HEK293 (cell line): ENCODE results near the gene STRIT1.

Experiments
- CTCF ChIA-PET: fragments of 350-600 bp; formaldehyde crosslinking; extraction: SDS; loops from one replicate; lab custom pipeline; 2021; ENCODE audit warnings: antibody characterized with exemption; lab: Yijun Ruan, JAX
- POLR2A ChIA-PET: fragments of 300-600 bp; formaldehyde crosslinking; extraction: SDS; loops from one replicate; lab custom pipeline; 2020; ENCODE audit warnings: antibody characterized with exemption, inconsistent platforms; lab: Yijun Ruan, JAX
- H3K27ac ChIP-seq: fragments of 200-500 bp; sonication (Bioruptor generic); 2 replicates; pipeline ENCODE4 v1.5.1; 2014; ENCODE audit warnings: low read depth, low read length, control low read depth, inconsistent platforms; ENCODE audit errors: extremely low read depth
- H3K36me3 ChIP-seq, 2 experiments: fragments of 200-500 bp in 1 of 2; sonication (Bioruptor generic) in 1 of 2; 1 replicate in 1 of 2; 2 replicates in 1 of 2; pipeline ENCODE4 v1.5.1; 2014 to 2017; ENCODE audit warnings: inconsistent platforms in 2 of 2, low read length in 2 of 2; ENCODE audit not compliant: control insufficient read depth in 2 of 2, insufficient read depth in 1 of 2
- H3K4me1 ChIP-seq: fragments of 200-500 bp; sonication (Bioruptor generic); 2 replicates; pipeline ENCODE4 v1.5.1; 2014; ENCODE audit warnings: mild to moderate bottlenecking, low read length, inconsistent platforms; ENCODE audit not compliant: control insufficient read depth, insufficient read depth
- H3K4me3 ChIP-seq: 2 replicates; pipeline ENCODE4 v1.5.1; 2011; ENCODE audit warnings: low read depth, mild to moderate bottlenecking, control low read depth, low read length, moderate library complexity
- H3K9me3 ChIP-seq: fragments of 200-500 bp; sonication (Bioruptor generic); 2 replicates; pipeline ENCODE4 v1.5.1; 2014; ENCODE audit warnings: low read depth, low read length, inconsistent platforms; ENCODE audit not compliant: control insufficient read depth, insufficient read depth
- FEZF1 ChIP-seq: fragments of 450-650 bp; formaldehyde crosslinking; IDR thresholded peaks from 2 replicates; pipeline ENCODE4 v1.5.1; 2016; ENCODE audit warnings: missing biosample characterization, missing genetic modification characterization
- GFI1B ChIP-seq: fragments of 450-650 bp; formaldehyde crosslinking; IDR thresholded peaks from 2 replicates; pipeline ENCODE4 v1.5.1; 2016; ENCODE audit warnings: missing biosample characterization, missing genetic modification characterization
- GLI2 ChIP-seq: fragments of 450-650 bp; formaldehyde crosslinking; IDR thresholded peaks from 2 replicates; pipeline ENCODE4; 2017; ENCODE audit warnings: missing biosample characterization, missing genetic modification characterization, low read depth, borderline replicate concordance
- KLF10 ChIP-seq: fragments of 450-650 bp; IDR thresholded peaks from 2 replicates; pipeline ENCODE4 v1.5.1; 2018; ENCODE audit warnings: missing biosample characterization, mild to moderate bottlenecking, missing genetic modification characterization
- OSR2 ChIP-seq: fragments of 450-650 bp; formaldehyde crosslinking; IDR thresholded peaks from 2 replicates; pipeline ENCODE4 v1.5.1; 2016; ENCODE audit warnings: missing biosample characterization, missing genetic modification characterization
- REPIN1 ChIP-seq: fragments of 450-650 bp; formaldehyde crosslinking; IDR thresholded peaks from 2 replicates; pipeline ENCODE4 v1.5.1; 2017; ENCODE audit warnings: missing biosample characterization, missing genetic modification characterization, low read depth
- SP7 ChIP-seq: fragments of 450-650 bp; formaldehyde crosslinking; IDR thresholded peaks from 2 replicates; pipeline ENCODE4 v1.5.1; 2016; ENCODE audit warnings: missing biosample characterization, missing genetic modification characterization
- ZBTB21 ChIP-seq: fragments of 450-650 bp; formaldehyde crosslinking; IDR thresholded peaks from 2 replicates; pipeline ENCODE4 v1.5.1; 2017; ENCODE audit warnings: missing biosample characterization, missing genetic modification characterization
- ZFP3 ChIP-seq: fragments of 450-650 bp; formaldehyde crosslinking; IDR thresholded peaks from 2 replicates; pipeline ENCODE4 v1.5.1; 2016; ENCODE audit warnings: low read depth, missing biosample characterization, missing genetic modification characterization
- ZFP37 ChIP-seq: fragments of 450-650 bp; formaldehyde crosslinking; IDR thresholded peaks from 2 replicates; pipeline ENCODE4 v1.5.1; 2016; ENCODE audit warnings: missing biosample characterization, missing genetic modification characterization
- ZNF140 ChIP-seq: fragments of 450-650 bp; formaldehyde crosslinking; IDR thresholded peaks from 2 replicates; pipeline ENCODE4 v1.5.1; 2016; ENCODE audit warnings: missing biosample characterization, missing genetic modification characterization
- ZNF223 ChIP-seq: fragments of 450-650 bp; formaldehyde crosslinking; IDR thresholded peaks from 2 replicates; pipeline ENCODE4 v1.5.1; 2016; ENCODE audit warnings: missing biosample characterization, missing genetic modification characterization
- ZNF394 ChIP-seq: fragments of 450-650 bp; formaldehyde crosslinking; IDR thresholded peaks from 2 replicates; pipeline ENCODE4 v1.5.1; 2016; ENCODE audit warnings: missing biosample characterization, missing genetic modification characterization, mild to moderate bottlenecking, moderate library complexity, borderline replicate concordance
- ZNF404 ChIP-seq: fragments of 450-650 bp; formaldehyde crosslinking; IDR thresholded peaks from 2 replicates; pipeline ENCODE4 v1.5.1; 2017; ENCODE audit warnings: missing biosample characterization, missing genetic modification characterization
- ZNF473 ChIP-seq: fragments of 450-650 bp; formaldehyde crosslinking; IDR thresholded peaks from 2 replicates; pipeline ENCODE4 v1.5.1; 2017; ENCODE audit warnings: missing biosample characterization, missing genetic modification characterization
- ZNF544 ChIP-seq: fragments of 450-650 bp; formaldehyde crosslinking; IDR thresholded peaks from 2 replicates; pipeline ENCODE4 v1.5.0; 2017; ENCODE audit warnings: missing biosample characterization, missing genetic modification characterization
- ZNF560 ChIP-seq: fragments of 450-650 bp; formaldehyde crosslinking; IDR thresholded peaks from 2 replicates; pipeline ENCODE4 v1.5.1; 2017; ENCODE audit warnings: missing biosample characterization, missing genetic modification characterization, borderline replicate concordance
- ZNF623 ChIP-seq: fragments of 450-650 bp; formaldehyde crosslinking; IDR thresholded peaks from 2 replicates; pipeline ENCODE4 v1.5.1; 2016; ENCODE audit warnings: missing biosample characterization, missing genetic modification characterization
- ZNF624 ChIP-seq: fragments of 450-650 bp; formaldehyde crosslinking; IDR thresholded peaks from 2 replicates; pipeline ENCODE4 v1.5.1; 2017; ENCODE audit warnings: missing biosample characterization, missing genetic modification characterization
- ZNF626 ChIP-seq: fragments of 450-650 bp; sonication (Bioruptor Pico); formaldehyde crosslinking; IDR thresholded peaks from 2 replicates; pipeline ENCODE4 v1.5.1; 2018; ENCODE audit warnings: missing biosample characterization, missing genetic modification characterization, inconsistent platforms
- ZNF658 ChIP-seq: fragments of 450-650 bp; formaldehyde crosslinking; IDR thresholded peaks from 2 replicates; pipeline ENCODE4; 2016; ENCODE audit warnings: missing biosample characterization, missing genetic modification characterization
- ZNF660 ChIP-seq: fragments of 450-650 bp; IDR thresholded peaks from 2 replicates; pipeline ENCODE4 v1.5.1; 2018; ENCODE audit warnings: missing biosample characterization, mild to moderate bottlenecking, missing genetic modification characterization
- ZNF843 ChIP-seq: fragments of 450-650 bp; formaldehyde crosslinking; IDR thresholded peaks from 2 replicates; pipeline ENCODE4 v1.5.1; 2016; ENCODE audit warnings: missing biosample characterization, missing genetic modification characterization
- TF ChIP-seq, protein P1 (sequence below): fragments of 450-650 bp; formaldehyde crosslinking; IDR thresholded peaks from 2 replicates; pipeline ENCODE4 v1.5.1; 2017; ENCODE audit warnings: missing biosample characterization, missing genetic modification characterization

STRIT1 gene

DNA sequence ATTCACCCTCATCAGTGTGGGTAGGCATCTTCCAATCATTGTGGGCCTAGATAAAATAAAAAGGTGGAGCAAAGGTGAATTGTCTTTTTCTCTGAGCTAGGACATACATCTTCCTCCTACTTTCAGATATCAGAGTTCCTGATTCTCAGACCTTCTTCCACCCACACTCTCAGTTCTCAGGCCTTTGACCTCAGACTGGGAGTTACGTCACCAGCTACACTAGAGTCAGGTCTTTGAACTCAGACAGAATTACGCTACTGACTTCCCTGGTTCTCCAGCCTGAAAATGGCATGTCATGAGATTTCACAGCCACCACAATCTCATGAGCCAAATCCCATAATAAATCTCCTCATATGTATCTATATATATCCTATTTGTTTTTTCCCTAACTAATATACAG lies 39.0 kb downstream of the STRIT1 start:
- Histone ChIP-seq H3K4me1 (no peaks in the 10 kb centered on the region), H3K36me3 (no peaks in the 10 kb centered on the region), H3K9me3 (no peaks in the 10 kb centered on the region), H3K27ac (no peak overlapping the region), H3K4me3 (no peak overlapping the region)
- POLR2A ChIA-PET: no interaction called here
- CTCF ChIA-PET: no interaction called here
- no peak for TF ChIP-seq ZBTB21 (tag by site-specific recombination)

DNA sequence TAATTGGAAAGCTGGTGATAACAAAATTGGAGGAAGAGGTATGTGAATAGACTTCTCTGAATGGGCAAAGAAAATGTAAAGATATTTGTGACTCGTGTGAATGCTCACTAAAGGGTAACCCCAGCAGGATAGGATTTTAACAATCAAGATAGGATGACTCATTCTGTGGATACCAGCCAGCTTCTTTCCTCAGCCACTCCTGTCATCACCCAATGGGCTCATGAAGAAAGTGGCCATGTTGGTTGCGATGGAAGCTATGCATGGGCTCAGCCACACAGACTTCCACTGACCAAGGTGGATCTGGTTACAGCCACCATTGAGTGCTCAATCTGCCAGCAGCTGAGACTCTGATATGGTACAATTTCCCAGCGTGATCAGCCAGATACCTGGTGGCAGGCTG lies 40.9 kb downstream of the STRIT1 start:
- ChIA-PET POLR2A (no interaction called here), CTCF (no interaction called here)
- H3K27ac ChIP-seq: no peak overlapping the region
- H3K4me3 ChIP-seq: no peak overlapping the region
- no peaks in the 10 kb centered on the region for H3K9me3 ChIP-seq
- H3K36me3 ChIP-seq: no peaks in the 10 kb centered on the region
- no peaks in the 10 kb centered on the region for H3K4me1 ChIP-seq
- TF ChIP-seq ZNF660: no peak
- TF ChIP-seq REPIN1: no peak
- TF ChIP-seq GFI1B (tag by site-specific recombination): no peak
- no peak for TF ChIP-seq ZNF624 (tag by site-specific recombination)
- TF ChIP-seq SP7: no peak
- no peak for TF ChIP-seq ZNF560 (tag by site-specific recombination)
- no peak for TF ChIP-seq KLF10 (tag by site-specific recombination)
- no peak for TF ChIP-seq ZNF626 (tag by site-specific recombination)
- TF ChIP-seq, protein P1, sequence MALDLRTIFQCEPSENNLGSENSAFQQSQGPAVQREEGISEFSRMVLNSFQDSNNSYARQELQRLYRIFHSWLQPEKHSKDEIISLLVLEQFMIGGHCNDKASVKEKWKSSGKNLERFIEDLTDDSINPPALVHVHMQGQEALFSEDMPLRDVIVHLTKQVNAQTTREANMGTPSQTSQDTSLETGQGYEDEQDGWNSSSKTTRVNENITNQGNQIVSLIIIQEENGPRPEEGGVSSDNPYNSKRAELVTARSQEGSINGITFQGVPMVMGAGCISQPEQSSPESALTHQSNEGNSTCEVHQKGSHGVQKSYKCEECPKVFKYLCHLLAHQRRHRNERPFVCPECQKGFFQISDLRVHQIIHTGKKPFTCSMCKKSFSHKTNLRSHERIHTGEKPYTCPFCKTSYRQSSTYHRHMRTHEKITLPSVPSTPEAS: no peak
- no peak for TF ChIP-seq ZNF394 (tag by site-specific recombination)
- no peak for TF ChIP-seq ZNF843
- TF ChIP-seq ZNF544 (tag by site-specific recombination): no peak
- TF ChIP-seq OSR2 (tag by site-specific recombination): no peak
- TF ChIP-seq ZNF404 (tag by site-specific recombination): no peak
- no peak for TF ChIP-seq ZNF623 (tag by site-specific recombination)
- TF ChIP-seq FEZF1 (tag by site-specific recombination): no peak
- no peak for TF ChIP-seq GLI2 (tag by site-specific recombination)
- TF ChIP-seq ZNF223 (tag by site-specific recombination): no peak
- TF ChIP-seq ZNF658 (tag by site-specific recombination): no peak
- TF ChIP-seq ZNF473: no peak

DNA sequence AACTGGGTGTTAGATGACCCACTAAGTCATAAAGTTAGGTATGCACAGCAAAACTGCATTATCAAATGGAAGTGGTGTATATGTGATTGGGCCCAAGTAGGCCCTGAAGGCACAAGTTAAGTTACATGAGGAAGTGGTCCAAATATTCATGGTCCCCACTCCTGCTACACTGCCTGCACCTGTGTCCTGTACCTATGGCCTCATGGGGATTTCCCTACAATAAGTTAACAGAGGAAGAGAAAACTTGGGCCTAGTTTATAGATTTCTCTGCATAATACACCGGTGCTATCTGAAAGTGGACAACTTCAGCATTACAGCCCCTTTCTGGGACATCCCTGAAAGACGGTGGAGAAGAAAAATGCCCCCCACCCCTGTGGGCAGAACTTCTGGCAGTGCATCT lies 41.5 kb downstream of the STRIT1 start:
- CTCF ChIA-PET: no interaction called here
- Histone ChIP-seq H3K9me3 (no peaks in the 10 kb centered on the region), H3K36me3 (no peaks in the 10 kb centered on the region), H3K4me3 (no peak overlapping the region), H3K27ac (no peak overlapping the region), H3K4me1 (no peaks in the 10 kb centered on the region)
- TF ChIP-seq ZFP37 (tag by site-specific recombination) (no peak), ZBTB21 (tag by site-specific recombination) (no peak), ZFP3 (no peak), ZNF140 (tag by site-specific recombination) (no peak), ZNF544 (tag by site-specific recombination) (no peak)
- POLR2A ChIA-PET: no interaction called here
